OCI-LY7 (cell line): ENCODE results near the gene CANT1. TPM values are rescaled to one million over a fixed set of nuclear protein-coding genes. Genes with fewer than 3 reads are reported as not detected.

Experiments used
- BruUV-seq: library from RNA; stranded (reverse); fragments of 400-500 nt; replicated peaks from 2 replicates; lab custom pipeline; 2021; lab: Mats Ljungman, UMichigan
- CTCF ChIA-PET: fragments of 300-600 bp; sonication (Branson Sonifier 250); formaldehyde crosslinking; loops from one replicate; lab custom pipeline; 2022; ENCODE audit warnings: antibody characterized with exemption; ENCODE audit not compliant: unreplicated experiment; lab: Charles Lee
- POLR2A ChIA-PET: fragments of 300-600 bp; sonication (Branson Sonifier 250); formaldehyde crosslinking; loops from one replicate; lab custom pipeline; 2022; ENCODE audit warnings: antibody characterized with exemption; lab: Charles Lee
- DNase-seq: peaks from one replicate; pipeline ENCODE4 v3.0.0-alpha.2; 2015; ENCODE audit warnings: low spot score
- H2AFZ ChIP-seq: fragments of 200-600 bp; sonication (generic), shearing (Covaris generic); 2 replicates; pipeline ENCODE4 v1.6.1; 2014; ENCODE audit warnings: mild to moderate bottlenecking, antibody characterized with exemption, low read length, moderate library complexity
- H3K27ac ChIP-seq: fragments of 200-600 bp; sonication (generic); 2 replicates; pipeline ENCODE4 v1.5.1; 2014; ENCODE audit warnings: mixed run types, low read depth, mild to moderate bottlenecking, moderate library complexity, low read length, inconsistent platforms; ENCODE audit not compliant: poor library complexity, severe bottlenecking
- H3K36me3 ChIP-seq: fragments of 200-600 bp; sonication (generic); 2 replicates; pipeline ENCODE4 v1.6.1; 2014; ENCODE audit warnings: mild to moderate bottlenecking, antibody characterized with exemption, low read length, moderate library complexity, mixed read lengths; ENCODE audit not compliant: insufficient read depth
- H3K4me1 ChIP-seq: fragments of 200-600 bp; sonication (generic); 2 replicates; pipeline ENCODE4 v1.5.1; 2014; ENCODE audit warnings: mild to moderate bottlenecking, low read length; ENCODE audit not compliant: insufficient read depth, poor library complexity, severe bottlenecking
- H3K4me2 ChIP-seq: fragments of 200-600 bp; sonication (generic); 2 replicates; pipeline ENCODE4 v1.6.1; 2014; ENCODE audit warnings: mild to moderate bottlenecking, low read length
- H3K4me3 ChIP-seq: fragments of 200-600 bp; sonication (generic); 2 replicates; pipeline ENCODE4 v1.5.1; 2014; ENCODE audit warnings: mild to moderate bottlenecking, low read depth, low read length; ENCODE audit not compliant: poor library complexity, severe bottlenecking
- H3K79me2 ChIP-seq: fragments of 200-600 bp; sonication (generic); 2 replicates; pipeline ENCODE4 v1.6.1; 2016; ENCODE audit warnings: low read depth, mild to moderate bottlenecking, low read length, moderate library complexity, mixed read lengths; ENCODE audit not compliant: insufficient read depth
- H3K9me2 ChIP-seq: fragments of 200-600 bp; sonication (generic); 2 replicates; pipeline ENCODE4 v1.6.1; 2016; ENCODE audit warnings: mild to moderate bottlenecking, low read length, mixed read lengths; ENCODE audit not compliant: insufficient read depth
- H3K9me3 ChIP-seq: fragments of 200-600 bp; sonication (generic); 2 replicates; pipeline ENCODE4 v1.6.1; 2014; ENCODE audit warnings: mild to moderate bottlenecking, mixed run types, low read length, mixed read lengths
- H4K20me1 ChIP-seq: fragments of 200-600 bp; sonication (generic); 2 replicates; pipeline ENCODE4 v1.6.1; 2014; ENCODE audit warnings: mild to moderate bottlenecking, antibody characterized with exemption, low read length, moderate library complexity, mixed read lengths; ENCODE audit not compliant: insufficient read depth
- CTCF ChIP-seq: fragments of 200-600 bp; sonication (generic); conservative IDR thresholded peaks from 2 replicates; pipeline ENCODE4 v1.5.1; 2014; ENCODE audit warnings: mild to moderate bottlenecking, antibody characterized with exemption, low read length, moderate library complexity, mixed read lengths
- EZH2phosphoT487 ChIP-seq: fragments of 200-600 bp; sonication (generic); IDR thresholded peaks from 2 replicates; pipeline ENCODE4 v1.6.1; 2018; ENCODE audit warnings: low read depth, borderline replicate concordance, mild to moderate bottlenecking, mixed run types, antibody characterized with exemption, low read length, moderate library complexity, mixed read lengths
- intact Hi-C: fragments of 100-400 bp; cut with micrococcal nuclease; formaldehyde crosslinking; loops from one replicate; pipeline ENCODE4 v1.10.0; 2022; ENCODE audit not compliant: unreplicated experiment
- total RNA-seq, 2 experiments: library from RNA; depleted of rRNA in 1 of 2; stranded (reverse); fragments of >200 nt in 1 of 2; shearing (Covaris generic) in 1 of 2; gene quantifications; 2 replicates each; pipeline ENCODE4 v1.2.3, GENCODE V29; 2014 to 2022

Gene CANT1
- total RNA-seq, 2 experiments from 2014 or later = 37.2 to 60.5 TPM

- H2AFZ ChIP-seq = no peak overlapping the region
- intact Hi-C loops = no loop called here
- TF ChIP-seq CTCF = no peak
- TF ChIP-seq EZH2phosphoT487 = no peak
Observed at GRCh38 chr17:79045001-79045729, 35.6 kb upstream of the CANT1 start.

GRCh38 chr17:79044462-79044861 lies 34.9 kb upstream of the CANT1 start:
- Histone ChIP-seq H3K27ac (no peak overlapping the region), H2AFZ (no peak overlapping the region), H4K20me1 (no peaks in the 10 kb centered on the region), H3K36me3 (no peaks in the 10 kb centered on the region), H3K79me2 (no peaks in the 10 kb centered on the region), H3K4me3 (no peak overlapping the region), H3K4me1 (no peaks in the 10 kb centered on the region), H3K4me2 (no peak overlapping the region), H3K9me2 (no peaks in the 10 kb centered on the region), H3K9me3 (no peaks in the 10 kb centered on the region)
- intact Hi-C loops = loop anchor here (5.0 kb wide), 1 partner anchor 52 kb away; no protein-coding TSS in a partner anchor
- no TSS peak for BruUV-seq
- DNase-seq = no peak
- TF ChIP-seq EZH2phosphoT487 (no peak), CTCF (no peak)
- POLR2A ChIA-PET = no interaction called here
- CTCF ChIA-PET = no interaction called here

More at GRCh38 chr17:79045001-79045729, 35.6 kb upstream of the CANT1 start:
- Histone ChIP-seq H3K9me3 (no peaks in the 10 kb centered on the region), H3K79me2 (no peaks in the 10 kb centered on the region), H3K4me3 (no peak overlapping the region), H3K4me2 (no peak overlapping the region), H3K27ac (no peak overlapping the region), H3K36me3 (no peaks in the 10 kb centered on the region), H3K9me2 (no peaks in the 10 kb centered on the region), H3K4me1 (no peaks in the 10 kb centered on the region), H4K20me1 (no peaks in the 10 kb centered on the region)
- CTCF ChIA-PET = interaction anchor here (1.3 kb wide), 1 partner anchor 38 kb away, joined by 5 read pairs; no protein-coding TSS in a partner anchor
- POLR2A ChIA-PET = interaction anchor here (0.7 kb wide), 1 partner anchor 15 kb away, joined by 3 read pairs; no protein-coding TSS in a partner anchor
- no TSS peak for BruUV-seq
- DNase-seq = no peak

- no peak overlapping the region for H3K4me2 ChIP-seq
- no TSS peak for BruUV-seq
- ChIA-PET POLR2A (interaction anchor here (0.6 kb wide), 1 partner anchor 46 kb away, joined by 3 read pairs; no protein-coding TSS in a partner anchor), CTCF (no interaction called here)
- H3K27ac ChIP-seq = no peak overlapping the region
- no peak overlapping the region for H3K4me3 ChIP-seq
- no peak for TF ChIP-seq CTCF
- no peak for TF ChIP-seq EZH2phosphoT487
- DNase-seq = no peak
- no peaks in the 10 kb centered on the region for H4K20me1 ChIP-seq
- H2AFZ ChIP-seq = no peak overlapping the region
- no peaks in the 10 kb centered on the region for H3K4me1 ChIP-seq
- H3K36me3 ChIP-seq = no peaks in the 10 kb centered on the region
- intact Hi-C loops = loop anchor here (5.0 kb wide), 1 partner anchor 52 kb away; no protein-coding TSS in a partner anchor
- H3K9me3 ChIP-seq = no peaks in the 10 kb centered on the region
- H3K9me2 ChIP-seq = no peaks in the 10 kb centered on the region
- no peaks in the 10 kb centered on the region for H3K79me2 ChIP-seq
Observed at GRCh38 chr17:79043931-79044320, 34.4 kb upstream of the CANT1 start.
